Activated effector memory CD4-positive, alpha-beta T cell treated with Interleukin-2 at 50 U/mL for 16 hours (primary cell): ENCODE results near the gene PKN1.

Experiments used
- DNase-seq: peaks from one replicate; pipeline ENCODE4 v3.0.0-alpha.2; 2020

Gene PKN1

GRCh38 chr19:14407605-14408484 lies 25.3 kb upstream of the PKN1 start:
- DNase-seq = no peak

DNA sequence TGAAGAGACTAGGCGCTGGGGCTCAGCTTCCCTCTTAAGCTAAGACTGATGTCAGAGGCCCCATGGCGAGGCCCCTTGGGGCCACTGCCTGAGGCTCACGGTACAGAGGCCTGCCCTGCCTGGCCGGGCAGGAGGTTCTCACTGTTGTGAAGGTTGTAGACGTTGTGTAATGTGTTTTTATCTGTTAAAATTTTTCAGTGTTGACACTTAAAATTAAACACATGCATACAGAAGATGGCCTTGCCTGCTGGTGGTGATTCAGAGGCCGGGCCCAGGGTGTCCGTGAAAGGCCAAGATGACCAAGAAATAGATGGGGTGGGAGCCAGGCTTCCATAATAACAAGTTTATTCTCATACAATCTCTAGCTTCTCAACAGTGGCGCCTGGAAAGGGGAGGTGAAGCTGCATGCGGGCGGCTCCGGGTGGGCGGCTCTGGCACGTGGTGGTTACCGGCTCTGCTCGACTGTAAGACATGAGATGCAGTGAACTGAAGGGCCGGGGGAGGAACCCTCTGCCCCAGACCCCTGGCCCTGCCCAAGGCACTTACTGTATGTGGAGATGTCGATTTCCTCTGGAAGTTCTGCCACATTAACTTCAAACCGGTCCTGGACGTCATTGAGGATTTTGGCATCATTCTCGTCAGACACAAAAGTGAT lies 24.5 kb upstream of the PKN1 start:
- no peak for DNase-seq

- DNase-seq = no peak
Observed at GRCh38 chr19:14409146-14410023, 23.7 kb upstream of the PKN1 start.

DNA sequence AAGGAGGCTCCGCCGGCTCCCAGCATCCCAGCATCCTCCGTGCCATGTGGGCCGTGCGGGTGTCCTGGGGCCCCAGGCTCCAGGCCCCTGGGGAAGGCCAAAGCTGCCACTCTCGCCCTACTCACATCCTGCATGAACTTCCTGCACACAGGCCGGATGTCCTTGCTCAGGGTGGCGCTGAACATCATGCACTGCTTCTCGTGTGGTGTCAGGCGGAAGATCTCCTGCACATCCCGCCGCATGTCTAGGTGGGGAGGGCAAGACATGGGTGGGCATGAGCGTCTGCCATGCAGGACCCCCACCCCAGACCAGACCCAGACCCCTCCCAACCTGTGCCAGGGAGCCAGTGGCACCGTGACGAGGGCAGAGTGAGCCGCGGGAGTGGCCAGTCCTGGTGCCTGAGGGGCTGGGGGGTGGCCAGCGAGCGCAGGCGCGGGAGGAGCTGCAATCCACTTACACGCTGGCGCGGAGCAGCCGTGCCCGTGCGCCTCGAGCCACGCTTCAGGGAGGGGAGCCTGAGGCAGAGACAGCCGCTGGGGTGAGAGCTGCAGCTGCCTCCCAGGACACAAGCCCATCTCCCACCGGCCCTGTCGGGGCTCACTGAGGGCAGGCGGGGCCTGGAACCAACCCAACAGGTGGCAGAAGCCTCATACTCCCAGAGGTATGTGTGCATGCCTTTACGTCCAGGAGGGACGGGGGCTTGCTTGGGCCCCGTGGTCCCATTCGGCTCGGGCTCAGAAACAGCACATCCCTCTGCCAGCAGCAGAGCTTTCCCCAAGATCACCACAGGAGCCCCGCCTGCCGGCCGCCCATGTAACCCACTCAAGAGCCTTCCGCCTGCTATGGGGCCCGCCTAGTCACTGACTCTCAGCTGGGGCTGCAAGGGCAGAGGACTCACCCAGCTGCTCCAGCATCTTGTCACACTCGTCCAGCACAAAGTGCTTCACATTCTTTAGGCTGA lies 22.7 kb upstream of the PKN1 start:
- DNase-seq = peak; percentile 56

DNA sequence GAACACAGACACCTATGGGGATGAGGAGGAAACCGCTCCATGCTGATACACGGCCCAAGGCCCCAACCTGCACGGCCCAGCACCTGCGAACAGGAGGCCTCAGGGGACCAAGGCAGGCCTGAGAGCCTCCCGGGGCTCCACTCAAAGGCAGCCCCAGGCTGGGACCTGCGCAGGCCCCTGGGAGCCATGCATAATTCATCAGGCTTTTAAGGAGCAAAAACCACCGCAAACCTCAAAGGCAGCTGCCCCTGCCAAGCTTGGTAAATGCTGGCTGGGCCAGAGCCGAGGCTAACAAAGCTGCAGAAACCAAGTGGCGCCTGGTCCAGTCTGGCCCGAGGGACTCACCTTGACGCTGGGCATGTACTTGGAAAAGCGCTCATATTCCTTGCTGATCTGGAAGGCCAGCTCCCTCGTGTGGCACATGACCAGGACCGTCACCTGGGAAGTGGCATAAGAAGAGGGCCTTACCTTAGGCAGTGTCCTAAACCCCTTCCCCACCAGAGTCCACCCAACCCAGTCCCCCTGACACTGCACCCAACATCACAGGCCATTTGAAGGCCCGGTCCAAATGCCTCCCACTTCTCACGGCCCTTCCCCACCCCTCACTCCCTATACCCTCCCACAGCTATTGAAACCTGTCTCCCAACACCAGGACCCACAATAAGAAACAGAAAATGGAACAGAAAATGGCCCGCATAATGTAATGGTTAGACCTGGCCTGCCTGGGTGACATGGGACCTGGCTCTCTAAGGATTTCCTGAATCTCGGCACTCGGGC lies 21.8 kb upstream of the PKN1 start:
- DNase-seq = no peak

GRCh38 chr19:14411938-14412245 lies 21.2 kb upstream of the PKN1 start:
- no peak for DNase-seq

- no peak for DNase-seq
Observed at GRCh38 chr19:14412324-14412995, 20.6 kb upstream of the PKN1 start.

- DNase-seq = no peak
Observed at GRCh38 chr19:14412996-14413692, 20.0 kb upstream of the PKN1 start.

GRCh38 chr19:14413693-14414181 lies 19.4 kb upstream of the PKN1 start:
- DNase-seq = no peak

- DNase-seq = no peak
Observed at GRCh38 chr19:14414926-14415690, 18.0 kb upstream of the PKN1 start.

DNA sequence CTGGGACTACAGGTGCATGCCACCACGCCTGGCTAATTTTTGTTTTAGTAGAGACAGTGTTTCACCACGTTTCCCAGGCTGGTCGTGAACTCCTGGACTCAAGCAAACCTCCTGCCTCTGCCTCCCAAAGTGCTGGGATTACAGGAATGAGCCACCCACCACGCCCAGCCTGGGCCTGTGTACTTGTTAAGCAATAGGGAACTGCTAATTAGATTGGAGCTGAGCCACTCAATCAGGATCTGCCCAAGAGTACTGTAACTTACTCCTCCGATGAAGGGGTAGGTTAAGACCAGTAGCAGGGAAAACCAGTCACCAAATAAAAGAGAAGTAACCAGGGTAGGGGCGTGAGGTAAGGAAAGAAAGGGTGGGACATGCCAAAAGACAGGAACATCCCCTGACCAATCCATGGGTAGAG lies 16.3 kb upstream of the PKN1 start:
- DNase-seq = no peak

DNA sequence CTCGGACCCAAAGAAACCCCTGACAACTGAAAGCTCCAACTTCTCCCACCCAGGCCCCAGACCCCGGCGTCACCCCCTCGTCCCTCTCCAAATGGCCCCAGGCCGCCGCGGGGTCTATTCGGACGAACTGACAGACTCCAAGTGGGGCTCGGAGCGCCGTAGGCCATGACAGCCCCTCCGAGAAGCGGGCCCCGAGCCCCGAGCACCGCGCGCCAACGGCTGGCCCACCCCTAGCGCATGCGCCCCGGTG lies 14.3 kb upstream of the PKN1 start:
- DNase-seq = no peak

DNA sequence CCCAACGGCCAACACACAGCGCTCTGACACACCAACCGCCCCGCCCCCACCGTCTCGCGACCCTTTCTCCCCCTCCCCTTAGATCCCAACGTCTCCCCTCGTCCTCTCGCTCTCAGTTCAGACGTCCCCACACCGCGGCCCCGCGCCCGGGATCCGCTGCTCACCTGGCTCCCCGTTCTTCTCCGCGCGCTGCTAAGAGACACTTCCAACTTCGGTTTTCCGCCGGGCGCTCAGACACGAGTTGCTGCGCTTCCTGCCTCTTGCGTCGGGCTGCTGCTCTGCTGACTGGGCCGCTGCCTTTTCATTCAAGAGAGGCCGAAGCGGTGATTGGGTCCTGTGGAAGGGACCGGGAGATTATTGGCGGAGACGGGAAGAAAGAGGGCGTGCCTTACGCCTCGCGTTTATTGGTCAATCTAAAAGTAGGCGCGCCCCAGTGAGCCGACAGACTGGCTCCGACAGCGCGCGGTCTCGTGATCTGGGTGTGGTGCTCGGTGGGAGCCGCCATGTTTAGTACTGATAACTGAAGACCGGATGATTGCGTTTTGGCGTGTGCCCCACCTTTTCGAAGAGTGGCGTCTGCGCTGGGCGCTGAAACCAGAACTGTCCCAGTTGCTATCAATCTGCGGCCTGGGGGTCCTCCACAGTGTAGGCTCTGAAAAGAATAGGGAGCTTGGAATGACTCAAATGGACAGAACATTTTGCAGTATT lies 13.8 kb upstream of the PKN1 start, which contains the start of gene DDX39A:
DDX39A (minus strand) TSS at position 236 of the 708 bp plus-strand sequence. CDS start 6,121 bp downstream, outside the sequence.
- peak; percentile 95 for DNase-seq

DNA sequence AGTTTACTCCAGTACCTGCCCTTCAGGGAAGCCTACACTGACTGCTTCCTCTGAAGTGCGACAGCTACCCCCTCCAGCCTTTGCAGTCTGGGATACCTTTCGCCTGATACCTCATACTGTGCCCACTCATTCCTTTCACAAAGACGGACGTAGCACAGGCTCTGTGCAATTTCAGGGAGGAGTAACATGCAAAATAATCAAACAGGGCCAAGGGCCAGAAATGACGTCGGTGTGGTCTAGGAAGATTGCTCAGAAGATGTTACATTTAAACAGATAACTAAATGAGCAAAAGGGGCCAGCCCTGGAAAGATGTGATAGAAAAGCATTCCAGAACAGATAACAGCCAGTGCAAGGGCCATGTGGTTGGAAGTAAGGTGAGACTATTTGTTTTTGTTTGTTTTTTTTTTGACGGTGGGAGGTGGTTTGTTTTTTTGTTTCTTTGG lies 7.4 kb upstream of the PKN1 start:
- no peak for DNase-seq

GRCh38 chr19:14427461-14427860 lies 5.6 kb upstream of the PKN1 start:
- no peak for DNase-seq

GRCh38 chr19:14428882-14429416 lies 4.2 kb upstream of the PKN1 start:
- no peak for DNase-seq

DNA sequence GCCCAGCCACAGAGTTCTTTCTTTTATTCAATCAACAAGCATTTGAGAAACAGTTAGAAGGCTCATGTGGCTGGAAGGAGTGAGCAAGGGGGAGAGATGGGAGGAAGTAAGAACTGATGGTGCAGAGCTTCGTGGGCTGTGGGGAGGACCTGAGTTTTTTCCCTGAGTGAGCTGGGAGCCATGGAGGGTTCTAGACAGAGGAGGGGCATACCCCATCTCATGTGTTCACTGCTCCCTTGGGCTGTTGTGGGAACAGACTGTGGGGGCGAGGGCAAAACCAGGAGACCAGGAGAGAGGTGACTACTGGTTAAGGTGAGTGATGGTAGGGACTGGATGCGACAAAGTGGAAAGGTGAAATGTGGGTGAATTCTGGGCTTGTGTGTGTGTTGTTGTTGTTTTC lies 2.4 kb upstream of the PKN1 start:
- DNase-seq = no peak
